ENCODE results near the gene ZBTB14. TPM values are rescaled to one million over a fixed set of nuclear protein-coding genes. Genes with fewer than 3 reads are reported as not detected.

ZBTB14 gene, protein sequence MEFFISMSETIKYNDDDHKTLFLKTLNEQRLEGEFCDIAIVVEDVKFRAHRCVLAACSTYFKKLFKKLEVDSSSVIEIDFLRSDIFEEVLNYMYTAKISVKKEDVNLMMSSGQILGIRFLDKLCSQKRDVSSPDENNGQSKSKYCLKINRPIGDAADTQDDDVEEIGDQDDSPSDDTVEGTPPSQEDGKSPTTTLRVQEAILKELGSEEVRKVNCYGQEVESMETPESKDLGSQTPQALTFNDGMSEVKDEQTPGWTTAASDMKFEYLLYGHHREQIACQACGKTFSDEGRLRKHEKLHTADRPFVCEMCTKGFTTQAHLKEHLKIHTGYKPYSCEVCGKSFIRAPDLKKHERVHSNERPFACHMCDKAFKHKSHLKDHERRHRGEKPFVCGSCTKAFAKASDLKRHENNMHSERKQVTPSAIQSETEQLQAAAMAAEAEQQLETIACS
- total RNA-seq, result 10 to 100 TPM; 18.4 to 22.5 TPM

DNA sequence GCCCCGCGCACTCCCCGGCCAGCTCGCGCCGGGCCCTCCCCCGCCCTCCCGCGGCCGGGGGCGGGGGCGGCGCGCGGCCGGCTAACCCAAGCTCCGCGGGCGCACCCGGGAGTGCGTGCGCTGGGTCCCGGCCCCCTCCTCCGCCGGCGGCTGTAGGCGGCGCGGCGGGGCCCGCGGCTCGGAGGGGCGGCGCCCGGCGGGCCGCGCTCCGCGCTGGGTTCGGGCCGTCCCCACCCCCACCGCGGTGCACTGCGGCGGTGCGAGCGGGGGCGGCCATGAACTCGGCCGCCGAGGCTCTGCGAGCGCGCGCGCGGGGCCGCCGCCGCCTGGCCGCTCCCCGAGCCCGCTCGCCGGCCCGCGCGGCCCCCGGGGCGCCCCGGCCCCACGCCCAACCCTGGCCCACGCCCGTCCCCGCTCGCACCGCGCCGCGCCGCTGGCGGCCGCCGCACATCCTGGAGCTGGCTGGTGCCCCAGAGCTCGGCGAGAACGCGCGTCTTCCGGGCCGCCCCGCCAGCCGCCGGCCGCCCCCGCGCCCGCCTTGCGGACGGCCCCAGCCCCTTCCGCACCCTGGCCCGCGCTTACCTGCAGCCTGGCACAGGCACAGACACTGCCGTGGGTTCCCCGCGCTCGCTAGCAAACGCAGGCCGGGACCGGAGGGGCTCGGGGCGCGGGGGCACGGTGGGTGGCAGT, at the start of gene ZBTB14:
Gene ZBTB14, minus strand, starts transcription at position 496 of the 690 bp plus-strand sequence. CDS start 2,480 bp downstream, outside the sequence.
- Mint-ChIP-seq H3K9me3 (no peaks in the 10 kb centered on the region), H3K27ac (peak within 1 kb of the TSS; percentile 93 to 97), H3K36me3 (peaks cover 22 to 35% of the 10 kb centered on the region in 2 donors)
- peak; percentile 54 for ATAC-seq
- peak; percentile 63 to 75 for DNase-seq (ENCODE audit: low spot score in 2 of 2)

- peaks cover 0 to 8% of the 10 kb centered on the region in 2 donors for H3K36me3 Mint-ChIP-seq
- H3K27ac Mint-ChIP-seq, result no peak overlapping the region
- peaks cover 4 to 5% of the 10 kb centered on the region in 2 donors for H3K9me3 Mint-ChIP-seq
- ATAC-seq (no peak), DNase-seq (ENCODE audit: low spot score in 2 of 2) (no peak)
Observed at GRCh38 chr18:5339202-5339834, 43.8 kb upstream of the ZBTB14 start.

DNA sequence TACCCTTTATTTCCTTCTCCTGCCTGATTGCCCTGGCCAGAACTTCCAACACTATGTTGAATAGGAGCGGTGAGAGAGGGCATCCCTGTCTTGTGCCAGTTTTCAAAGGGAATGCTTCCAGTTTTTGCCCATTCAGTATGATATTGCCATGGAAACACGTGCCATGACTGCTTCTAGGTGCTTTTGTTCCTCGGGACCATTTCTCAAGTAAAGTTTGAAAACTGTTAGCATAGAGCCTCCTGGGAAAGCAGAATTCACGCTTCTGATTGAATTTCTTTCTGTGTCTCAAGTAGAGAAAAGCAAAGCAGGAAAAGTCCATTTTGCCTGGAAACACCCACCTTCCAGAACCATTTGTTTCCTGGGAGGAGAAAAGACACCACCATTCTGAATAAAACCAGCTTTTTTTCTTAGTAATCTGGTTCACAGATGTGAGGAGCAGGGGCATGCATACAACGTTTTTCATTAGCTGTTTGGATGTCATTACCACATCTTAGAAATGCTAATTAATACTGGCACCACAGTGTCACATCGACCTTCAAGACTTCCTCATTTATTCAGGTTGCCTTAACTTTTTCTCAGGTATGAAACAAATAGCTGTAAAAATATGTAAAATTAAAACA, 39.0 kb upstream of the ZBTB14 start:
- Mint-ChIP-seq H3K9me3 (peaks cover 0 to 8% of the 10 kb centered on the region in 2 donors), H3K27ac (no peak overlapping the region), H3K36me3 (no peaks in the 10 kb centered on the region)
- ATAC-seq (no peak), DNase-seq (ENCODE audit: low spot score in 2 of 2) (no peak)

DNA sequence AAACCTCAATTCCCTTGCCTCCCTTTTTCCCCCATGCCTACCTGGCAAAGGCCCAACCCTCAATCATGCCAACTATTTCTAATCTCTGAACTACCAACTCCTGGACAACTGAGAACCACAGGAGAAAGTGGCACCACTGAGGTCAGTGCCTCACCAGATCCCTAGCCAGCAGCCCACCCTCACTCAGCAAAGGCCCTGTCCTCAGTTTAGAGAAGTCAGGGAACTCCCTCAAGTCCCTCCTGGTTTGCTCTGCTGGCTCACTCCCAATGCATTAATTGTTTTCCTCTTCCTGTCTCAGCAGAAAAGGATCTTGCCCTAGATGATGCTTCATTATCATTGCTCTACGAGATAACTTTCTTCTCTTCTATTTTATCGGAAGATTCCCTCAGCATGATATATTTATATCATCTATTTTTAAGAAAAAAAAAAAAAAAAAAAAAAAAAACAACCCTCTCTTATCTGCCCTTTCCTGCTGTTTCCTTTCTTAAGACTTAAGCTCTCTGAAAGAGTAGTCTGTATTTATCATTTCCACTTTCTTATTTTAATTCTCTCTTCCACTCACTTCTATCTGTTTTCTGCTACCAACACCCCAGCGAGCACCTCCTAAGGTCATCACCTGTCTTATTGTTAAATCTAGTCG, 22.7 kb upstream of the ZBTB14 start:
- Mint-ChIP-seq H3K36me3 (peaks cover 0 to 33% of the 10 kb centered on the region in 2 donors), H3K9me3 (peaks cover 6 to 8% of the 10 kb centered on the region in 2 donors), H3K27ac (no peak overlapping the region)
- no peak for DNase-seq (ENCODE audit: low spot score in 2 of 2)
- ATAC-seq, result no peak

DNA sequence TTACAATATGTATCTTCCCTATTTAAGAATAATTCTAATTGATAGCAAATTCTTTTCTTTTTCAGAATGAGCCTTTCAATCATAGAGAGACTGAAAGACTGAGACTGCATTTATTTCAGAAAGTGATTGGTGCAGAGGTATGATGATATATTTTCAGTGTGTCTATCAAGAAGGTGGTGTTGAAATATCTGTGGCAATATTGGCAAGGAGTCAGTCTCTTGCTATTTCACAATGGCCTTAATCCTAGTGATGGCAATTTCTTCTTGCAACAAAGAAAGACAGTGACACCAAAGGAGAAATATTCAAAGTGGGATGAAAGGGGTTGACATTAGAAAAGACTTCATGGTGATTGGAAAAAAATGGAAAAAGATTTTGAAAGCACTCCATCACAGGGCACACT, 21.7 kb upstream of the ZBTB14 start:
- no peak for ATAC-seq
- H3K36me3 Mint-ChIP-seq, result peaks cover 0 to 24% of the 10 kb centered on the region in 2 donors
- H3K9me3 Mint-ChIP-seq, result peaks cover 0 to 4% of the 10 kb centered on the region in 2 donors
- DNase-seq (ENCODE audit: low spot score in 2 of 2), result no peak
- no peak overlapping the region for H3K27ac Mint-ChIP-seq

DNA sequence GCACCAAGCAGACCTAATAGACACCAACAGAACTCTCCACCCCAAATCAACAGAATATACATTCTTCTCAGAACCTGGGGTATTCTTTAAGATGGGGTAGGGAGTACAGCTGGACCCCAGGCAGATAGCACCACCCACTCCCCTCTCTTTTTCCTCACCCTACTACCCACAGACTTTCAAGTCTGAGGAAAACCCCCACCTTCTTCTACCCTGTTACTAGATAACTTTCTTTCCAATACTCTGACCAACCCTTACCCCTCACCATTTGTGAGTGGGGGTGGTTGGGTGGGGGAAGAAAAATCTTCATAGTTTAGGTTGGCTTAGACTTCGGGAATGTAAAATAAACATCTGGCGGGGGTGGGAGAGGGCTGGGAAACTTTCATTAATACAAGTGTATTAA, 20.3 kb upstream of the ZBTB14 start:
- Mint-ChIP-seq H3K9me3 (no peaks in the 10 kb centered on the region), H3K36me3 (peaks cover 0 to 30% of the 10 kb centered on the region in 2 donors), H3K27ac (no peak overlapping the region)
- no peak for DNase-seq (ENCODE audit: low spot score in 2 of 2)
- ATAC-seq, result no peak

GRCh38 chr18:5311301-5311989, 15.9 kb upstream of the ZBTB14 start:
- peak overlapping the region in 1 of 2 donors; percentile 13 for H3K27ac Mint-ChIP-seq
- ATAC-seq, result no peak

GRCh38 chr18:5309888-5310470, 14.5 kb upstream of the ZBTB14 start:
- DNase-seq (ENCODE audit: low spot score in 2 of 2) (no peak), ATAC-seq (peak; percentile 85 to 97)
- peak overlapping the region; percentile 73 to 75 for H3K27ac Mint-ChIP-seq
- peaks cover 0 to 6% of the 10 kb centered on the region in 2 donors for H3K36me3 Mint-ChIP-seq
- H3K9me3 Mint-ChIP-seq, result no peaks in the 10 kb centered on the region

More at GRCh38 chr18:5311301-5311989, 15.9 kb upstream of the ZBTB14 start:
- no peak for DNase-seq (ENCODE audit: low spot score in 2 of 2)
- no peaks in the 10 kb centered on the region for H3K9me3 Mint-ChIP-seq
- H3K36me3 Mint-ChIP-seq, result peaks cover 0 to 6% of the 10 kb centered on the region in 2 donors

GRCh38 chr18:5305835-5306234, 10.3 kb upstream of the ZBTB14 start:
- no peak for DNase-seq (ENCODE audit: low spot score in 2 of 2)
- Mint-ChIP-seq H3K36me3 (no peaks in the 10 kb centered on the region), H3K27ac (no peak overlapping the region), H3K9me3 (no peaks in the 10 kb centered on the region)
- no peak for ATAC-seq

DNA sequence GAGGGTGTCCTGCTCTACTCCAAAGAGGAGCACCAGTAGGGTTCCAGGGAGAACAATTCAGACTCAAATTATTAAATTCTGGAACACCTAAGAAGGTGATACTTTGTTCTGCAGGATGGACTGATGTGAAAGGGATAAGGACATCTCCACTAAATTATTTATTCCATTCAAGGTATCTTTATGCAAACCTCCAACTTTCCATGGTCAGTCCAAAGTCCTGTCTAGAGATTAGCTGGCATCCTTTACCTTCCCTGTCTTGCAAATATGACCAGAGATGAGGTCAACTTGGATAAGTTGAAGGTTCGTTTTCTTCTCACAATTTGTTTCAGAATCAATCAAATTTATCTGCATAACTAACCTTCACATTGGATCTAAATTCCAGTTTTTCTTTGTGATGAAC, 8.7 kb upstream of the ZBTB14 start:
- no peak for DNase-seq (ENCODE audit: low spot score in 2 of 2)
- no peaks in the 10 kb centered on the region for H3K36me3 Mint-ChIP-seq
- no peak for ATAC-seq
- no peaks in the 10 kb centered on the region for H3K9me3 Mint-ChIP-seq
- H3K27ac Mint-ChIP-seq, result no peak overlapping the region

GRCh38 chr18:5303636-5304035, 8.1 kb upstream of the ZBTB14 start:
- H3K36me3 Mint-ChIP-seq, result no peaks in the 10 kb centered on the region
- no peak overlapping the region for H3K27ac Mint-ChIP-seq
- no peaks in the 10 kb centered on the region for H3K9me3 Mint-ChIP-seq
- no peak for DNase-seq (ENCODE audit: low spot score in 2 of 2)
- ATAC-seq, result no peak

- Mint-ChIP-seq H3K9me3 (no peaks in the 10 kb centered on the region), H3K36me3 (no peaks in the 10 kb centered on the region), H3K27ac (no peak overlapping the region)
- DNase-seq (ENCODE audit: low spot score in 2 of 2), result no peak
- no peak for ATAC-seq
Observed at GRCh38 chr18:5302606-5303005, 7.1 kb upstream of the ZBTB14 start.

GRCh38 chr18:5300476-5301010, 5.0 kb upstream of the ZBTB14 start:
- H3K9me3 Mint-ChIP-seq, result no peaks in the 10 kb centered on the region
- no peak overlapping the region for H3K27ac Mint-ChIP-seq
- no peak for ATAC-seq
- no peak for DNase-seq (ENCODE audit: low spot score in 2 of 2)
- peaks cover 6 to 8% of the 10 kb centered on the region in 2 donors for H3K36me3 Mint-ChIP-seq

DNA sequence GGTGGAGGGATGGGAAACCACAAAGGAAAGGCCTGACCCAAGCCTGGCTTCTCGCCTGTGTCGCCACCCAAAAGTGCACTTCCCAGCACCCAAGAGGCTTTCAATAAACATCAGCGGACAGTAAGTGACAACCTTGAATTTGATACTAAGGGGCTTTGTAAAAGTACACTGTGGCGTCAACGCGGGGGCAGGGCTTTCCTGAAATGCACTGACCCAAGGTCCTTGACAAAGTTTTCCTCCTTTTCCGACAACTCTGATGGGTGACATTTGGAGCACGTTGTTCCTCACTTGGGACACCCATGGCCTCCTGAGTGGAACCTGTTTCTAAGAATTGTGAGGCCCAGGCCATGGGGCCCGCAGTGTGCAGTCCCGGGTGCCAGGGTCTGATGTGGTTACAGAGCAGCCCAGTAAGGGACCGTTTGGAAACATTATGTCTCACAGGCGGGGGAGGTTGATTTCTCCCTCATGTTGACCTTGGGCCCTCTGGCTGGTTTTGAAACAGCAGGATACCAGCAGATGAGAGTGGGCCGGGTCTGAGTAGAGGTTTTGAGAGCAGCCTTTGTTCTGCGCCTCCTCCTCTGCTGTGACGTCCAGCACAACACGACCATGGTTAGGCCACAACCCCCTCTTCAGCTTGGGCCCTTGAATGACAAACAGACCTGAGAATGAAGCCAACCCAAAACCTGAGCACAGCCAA, 2.8 kb upstream of the ZBTB14 start:
- Mint-ChIP-seq H3K9me3 (no peaks in the 10 kb centered on the region), H3K27ac (peak overlapping the region in 1 of 2 donors; percentile 93)
- no peak for DNase-seq (ENCODE audit: low spot score in 2 of 2)

DNA sequence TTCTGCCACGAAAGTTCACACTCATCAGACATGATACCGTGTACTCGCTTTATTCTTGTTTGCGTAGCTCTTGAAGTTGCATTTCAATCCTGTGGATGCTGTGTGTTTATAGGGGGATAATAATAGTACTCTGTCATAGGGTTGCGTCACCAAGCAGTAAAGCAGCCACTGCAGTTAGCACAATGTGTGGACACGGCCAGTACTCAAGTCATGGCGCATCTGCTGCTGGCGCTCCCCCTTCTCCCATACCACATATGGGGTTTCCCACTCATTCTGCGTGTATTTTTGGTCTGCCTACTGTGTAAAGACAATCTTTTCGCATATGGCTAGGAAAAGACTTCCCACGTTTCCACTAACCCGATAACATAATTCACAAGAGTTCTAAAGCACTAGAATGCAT, 2.1 kb upstream of the ZBTB14 start:
- no peak for DNase-seq (ENCODE audit: low spot score in 2 of 2)
- peaks cover 8 to 12% of the 10 kb centered on the region in 2 donors for H3K36me3 Mint-ChIP-seq
- no peaks in the 10 kb centered on the region for H3K9me3 Mint-ChIP-seq
- ATAC-seq, result no peak
- H3K27ac Mint-ChIP-seq, result peak overlapping the region in 1 of 2 donors; percentile 93

More for the DNA sequence above, 2.8 kb upstream of the ZBTB14 start:
- peaks cover 6 to 8% of the 10 kb centered on the region in 2 donors for H3K36me3 Mint-ChIP-seq
- ATAC-seq, result no peak
